Liver (tissue), 9 donors: ENCODE data around the gene KRTAP10-9. TPM values are rescaled to one million over a fixed set of nuclear protein-coding genes. Genes with fewer than 3 reads are reported as not detected.
"Not testable (repeated sequence)": the region's sequence is repeated elsewhere in the genome, so short reads cannot be mapped to it uniquely, and the experiment has no call there.

Source experiments
- DNase-seq: peaks from one replicate; pipeline ENCODE4 v3.0.0-alpha.2; 2017; ENCODE audit warnings: low spot score
- H3K27ac ChIP-seq, 2 donors: one replicate each; pipeline ENCODE4 v1.7.0; 2013; ENCODE audit warnings: inconsistent platforms in 2 of 2, low read length in 2 of 2, control low read depth in 1 of 2, low read depth in 1 of 2, mild to moderate bottlenecking in 1 of 2
- H3K27me3 ChIP-seq, 4 donors: one replicate each; pipeline versions ENCODE4 v1.6.1 to v1.7.0; 2013; ENCODE audit warnings: low read length in 3 of 4, inconsistent platforms in 1 of 4, mild to moderate bottlenecking in 1 of 4, moderate library complexity in 1 of 4; ENCODE audit not compliant: control insufficient read depth in 4 of 4, insufficient read depth in 4 of 4
- H3K36me3 ChIP-seq, 4 donors: one replicate each; pipeline versions ENCODE4 v1.6.1 to v1.7.0; 2013; ENCODE audit warnings: low read length in 3 of 4, mild to moderate bottlenecking in 3 of 4, low read depth in 1 of 4, moderate library complexity in 1 of 4; ENCODE audit not compliant: control insufficient read depth in 4 of 4, insufficient read depth in 3 of 4
- H3K4me1 ChIP-seq, 4 donors: one replicate each; pipeline versions ENCODE4 v1.6.1 to v1.7.0; 2013; ENCODE audit warnings: low read length in 3 of 4, mild to moderate bottlenecking in 3 of 4, moderate library complexity in 1 of 4; ENCODE audit not compliant: control insufficient read depth in 4 of 4, insufficient read depth in 4 of 4
- H3K4me3 ChIP-seq, 3 donors: one replicate each; pipeline versions ENCODE4 v1.6.1 to v1.7.0; 2013; ENCODE audit warnings: low read length in 3 of 3, control low read depth in 1 of 3, low read depth in 1 of 3, mild to moderate bottlenecking in 1 of 3
- H3K9ac ChIP-seq, 2 donors: one replicate each; pipeline ENCODE4 v1.7.0; 2013; ENCODE audit warnings: low read length in 2 of 2, mild to moderate bottlenecking in 2 of 2, moderate library complexity in 2 of 2, control low read depth in 1 of 2, low read depth in 1 of 2
- H3K9me3 ChIP-seq, 4 donors: one replicate each; pipeline versions ENCODE4 v1.6.1 to v1.7.0; 2013; ENCODE audit warnings: low read length in 3 of 4; ENCODE audit not compliant: control insufficient read depth in 4 of 4
- HNF4A ChIP-seq, 2 donors: conservative IDR thresholded peaks; 2 replicates each; pipeline ENCODE4 v1.6.1; 2016; ENCODE audit warnings: antibody characterized with exemption in 2 of 2, mild to moderate bottlenecking in 2 of 2
- HNF4G ChIP-seq: IDR thresholded peaks from 2 replicates; pipeline ENCODE4 v1.6.1; 2016; ENCODE audit warnings: antibody characterized with exemption
- RAD21 ChIP-seq, 2 donors: IDR thresholded peaks; 2 replicates each; pipeline ENCODE4 v1.6.1; 2016; ENCODE audit warnings: antibody characterized with exemption in 2 of 2, mild to moderate bottlenecking in 2 of 2
- RXRA ChIP-seq, 2 donors: IDR thresholded peaks; 2 replicates each; pipeline ENCODE4 v1.6.1; 2017 to 2018; ENCODE audit warnings: antibody characterized with exemption in 2 of 2, mild to moderate bottlenecking in 1 of 2
- SP1 ChIP-seq: IDR thresholded peaks from 2 replicates; pipeline ENCODE4 v1.6.1; 2018; ENCODE audit warnings: antibody characterized with exemption, mild to moderate bottlenecking
- YY1 ChIP-seq: IDR thresholded peaks from 2 replicates; pipeline ENCODE4 v1.6.1; 2016; ENCODE audit warnings: antibody characterized with exemption, mild to moderate bottlenecking
- WGBS: extraction: QIAGEN DNeasy Blood & Tissue Kit; methylation state at CpG from one replicate; pipeline ENCODE4 v1.1.7; 2013; 5-methylcytosine and 5-hydroxymethylcytosine counted together
- polyA plus RNA-seq, 2 donors: library from polyadenylated mRNA; stranded (reverse) in 1 of 2; unstranded in 1 of 2; fragments of 200-250 nt in 1 of 2; fragments of >200 nt in 1 of 2; fragmentation: Nextera tagmentation in 1 of 2; extraction: Ambion mirVana in 1 of 2; gene quantifications; one replicate each; pipeline versions ENCODE4 v1.2.1 to v1.2.3, GENCODE V29; 2013 to 2015
- total RNA-seq, 2 donors: library from RNA; depleted of rRNA; stranded (reverse); fragments of >200 nt; gene quantifications; one replicate each; pipeline ENCODE4 v1.2.3, GENCODE V29; 2014
- TF ChIP-seq, protein P1 (sequence below): IDR thresholded peaks from 2 replicates; pipeline ENCODE4 v1.6.1; 2016; ENCODE audit warnings: antibody characterized with exemption, mild to moderate bottlenecking
- TF ChIP-seq, protein P2 (sequence below): IDR thresholded peaks from 2 replicates; pipeline ENCODE4 v1.6.1; 2016; ENCODE audit warnings: antibody characterized with exemption
- TF ChIP-seq, protein P3 (sequence below): IDR thresholded peaks from 2 replicates; pipeline ENCODE4 v1.6.1; 2016; ENCODE audit warnings: antibody characterized with exemption
- donor health status: healthy.
- donor health status: healthy.
- donor health status: healthy.
- donor health status: healthy.
- donor health status: healthy.

KRTAP10-9 gene
- total and polyA plus RNA-seq, 4 donors: not detected

DNA sequence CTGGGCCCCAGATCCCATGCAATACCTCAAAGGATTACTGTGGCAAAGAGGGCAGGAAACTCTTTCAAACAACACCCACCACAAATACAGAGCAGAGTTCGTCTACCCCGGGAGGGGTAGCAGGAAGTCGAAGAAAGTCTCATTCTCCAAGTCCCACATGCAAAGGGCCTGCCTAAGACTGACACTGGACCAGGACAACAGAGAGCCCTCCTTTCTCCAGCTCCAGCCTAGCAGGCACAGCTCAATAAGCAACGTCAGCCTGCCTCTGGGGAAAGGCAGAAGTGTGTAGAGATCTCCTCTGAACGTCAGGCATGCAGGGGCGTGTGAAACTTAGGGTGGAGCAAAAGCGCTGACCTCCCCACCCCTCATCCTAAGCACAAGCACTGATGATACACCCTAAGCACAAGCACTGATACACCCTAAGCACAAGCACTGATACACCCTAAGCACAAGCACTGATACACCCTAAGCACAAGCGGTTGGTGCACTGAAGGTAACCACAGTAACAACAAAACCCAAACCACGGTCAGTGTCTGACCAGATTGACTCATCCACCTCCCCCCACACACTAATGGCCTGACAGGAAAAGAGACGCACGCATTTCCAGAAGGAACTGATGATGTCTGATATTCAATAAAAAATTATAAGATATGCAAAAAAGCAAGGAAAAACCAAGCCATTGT lies 32.2 kb downstream of the KRTAP10-9 start:
- no peak overlapping the region for H3K27ac ChIP-seq
- no peaks in the 10 kb centered on the region for H3K4me1 ChIP-seq
- H3K27me3 ChIP-seq: no peaks in the 10 kb centered on the region
- TF ChIP-seq HNF4G: no peak
- TF ChIP-seq, protein P1, sequence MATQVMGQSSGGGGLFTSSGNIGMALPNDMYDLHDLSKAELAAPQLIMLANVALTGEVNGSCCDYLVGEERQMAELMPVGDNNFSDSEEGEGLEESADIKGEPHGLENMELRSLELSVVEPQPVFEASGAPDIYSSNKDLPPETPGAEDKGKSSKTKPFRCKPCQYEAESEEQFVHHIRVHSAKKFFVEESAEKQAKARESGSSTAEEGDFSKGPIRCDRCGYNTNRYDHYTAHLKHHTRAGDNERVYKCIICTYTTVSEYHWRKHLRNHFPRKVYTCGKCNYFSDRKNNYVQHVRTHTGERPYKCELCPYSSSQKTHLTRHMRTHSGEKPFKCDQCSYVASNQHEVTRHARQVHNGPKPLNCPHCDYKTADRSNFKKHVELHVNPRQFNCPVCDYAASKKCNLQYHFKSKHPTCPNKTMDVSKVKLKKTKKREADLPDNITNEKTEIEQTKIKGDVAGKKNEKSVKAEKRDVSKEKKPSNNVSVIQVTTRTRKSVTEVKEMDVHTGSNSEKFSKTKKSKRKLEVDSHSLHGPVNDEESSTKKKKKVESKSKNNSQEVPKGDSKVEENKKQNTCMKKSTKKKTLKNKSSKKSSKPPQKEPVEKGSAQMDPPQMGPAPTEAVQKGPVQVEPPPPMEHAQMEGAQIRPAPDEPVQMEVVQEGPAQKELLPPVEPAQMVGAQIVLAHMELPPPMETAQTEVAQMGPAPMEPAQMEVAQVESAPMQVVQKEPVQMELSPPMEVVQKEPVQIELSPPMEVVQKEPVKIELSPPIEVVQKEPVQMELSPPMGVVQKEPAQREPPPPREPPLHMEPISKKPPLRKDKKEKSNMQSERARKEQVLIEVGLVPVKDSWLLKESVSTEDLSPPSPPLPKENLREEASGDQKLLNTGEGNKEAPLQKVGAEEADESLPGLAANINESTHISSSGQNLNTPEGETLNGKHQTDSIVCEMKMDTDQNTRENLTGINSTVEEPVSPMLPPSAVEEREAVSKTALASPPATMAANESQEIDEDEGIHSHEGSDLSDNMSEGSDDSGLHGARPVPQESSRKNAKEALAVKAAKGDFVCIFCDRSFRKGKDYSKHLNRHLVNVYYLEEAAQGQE: no peak
- TF ChIP-seq HNF4A (conservative IDR thresholded peaks at IDR 0.05): no peak
- TF ChIP-seq RAD21 (IDR thresholded peaks at IDR 0.05): no peak
- TF ChIP-seq YY1: no peak
- H3K4me3 ChIP-seq: no peak overlapping the region
- 51% methylated on average over 11 of the region's 11 CpGs for WGBS
- H3K9me3 ChIP-seq: peaks cover 0 to 5% (median 0%) of the 10 kb centered on the region in 4 donors
- no peaks in the 10 kb centered on the region for H3K36me3 ChIP-seq
- H3K9ac ChIP-seq: no peak overlapping the region
- DNase-seq: no peak

DNA sequence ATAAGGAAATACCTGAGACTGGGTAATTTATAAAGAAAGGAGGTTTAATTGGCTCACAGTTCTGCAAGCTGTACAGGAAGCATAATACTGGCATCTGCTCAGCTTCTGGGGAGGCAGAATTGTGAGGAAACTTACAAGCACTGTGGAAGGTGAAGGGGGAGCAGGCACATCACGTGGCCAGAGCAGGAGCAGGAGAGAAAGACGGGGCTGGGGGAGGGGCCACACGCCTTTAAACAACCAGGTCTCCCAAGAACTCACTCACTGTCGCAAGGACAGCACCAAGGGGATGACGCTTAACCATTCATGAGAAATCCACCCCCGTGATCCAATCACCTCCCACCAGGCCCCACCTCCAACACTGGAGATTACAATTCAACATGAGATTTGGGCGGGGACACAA lies 34.7 kb downstream of the KRTAP10-9 start:
- H3K4me3 ChIP-seq, H3K9me3 ChIP-seq, H3K27me3 ChIP-seq, DNase-seq, H3K27ac ChIP-seq, H3K4me1 ChIP-seq, H3K9ac ChIP-seq, H3K36me3 ChIP-seq: not testable (repeated sequence)
- 55% methylated on average over 7 of the region's 7 CpGs for WGBS

DNA sequence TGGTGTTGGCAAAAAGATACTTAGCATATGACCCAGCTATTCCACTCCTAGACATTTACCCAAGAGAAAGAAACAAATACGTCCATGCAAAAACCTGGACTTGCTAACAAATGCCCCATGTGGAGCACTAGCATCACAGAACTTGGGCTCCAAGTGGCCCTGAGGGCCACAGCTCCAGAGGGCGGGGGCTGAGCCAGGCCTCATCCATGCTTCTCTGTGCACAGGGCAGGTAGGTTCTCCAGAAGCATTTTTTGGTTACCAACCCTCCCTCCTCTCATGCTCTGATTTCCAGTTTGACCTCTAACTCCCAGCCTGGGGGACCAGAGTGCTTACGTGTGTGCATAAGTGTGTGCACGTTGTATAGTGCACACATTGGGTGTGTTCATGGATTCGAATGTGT lies 37.8 kb downstream of the KRTAP10-9 start:
- no peak for DNase-seq
- TF ChIP-seq, protein P2, sequence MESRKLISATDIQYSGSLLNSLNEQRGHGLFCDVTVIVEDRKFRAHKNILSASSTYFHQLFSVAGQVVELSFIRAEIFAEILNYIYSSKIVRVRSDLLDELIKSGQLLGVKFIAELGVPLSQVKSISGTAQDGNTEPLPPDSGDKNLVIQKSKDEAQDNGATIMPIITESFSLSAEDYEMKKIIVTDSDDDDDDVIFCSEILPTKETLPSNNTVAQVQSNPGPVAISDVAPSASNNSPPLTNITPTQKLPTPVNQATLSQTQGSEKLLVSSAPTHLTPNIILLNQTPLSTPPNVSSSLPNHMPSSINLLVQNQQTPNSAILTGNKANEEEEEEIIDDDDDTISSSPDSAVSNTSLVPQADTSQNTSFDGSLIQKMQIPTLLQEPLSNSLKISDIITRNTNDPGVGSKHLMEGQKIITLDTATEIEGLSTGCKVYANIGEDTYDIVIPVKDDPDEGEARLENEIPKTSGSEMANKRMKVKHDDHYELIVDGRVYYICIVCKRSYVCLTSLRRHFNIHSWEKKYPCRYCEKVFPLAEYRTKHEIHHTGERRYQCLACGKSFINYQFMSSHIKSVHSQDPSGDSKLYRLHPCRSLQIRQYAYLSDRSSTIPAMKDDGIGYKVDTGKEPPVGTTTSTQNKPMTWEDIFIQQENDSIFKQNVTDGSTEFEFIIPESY: no peak
- TF ChIP-seq SP1 (no peak), RXRA (IDR thresholded peaks at IDR 0.05) (no peak), HNF4G (no peak)
- TF ChIP-seq, protein P3, sequence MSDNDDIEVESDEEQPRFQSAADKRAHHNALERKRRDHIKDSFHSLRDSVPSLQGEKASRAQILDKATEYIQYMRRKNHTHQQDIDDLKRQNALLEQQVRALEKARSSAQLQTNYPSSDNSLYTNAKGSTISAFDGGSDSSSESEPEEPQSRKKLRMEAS: no peak
- Histone ChIP-seq H3K36me3 (no peaks in the 10 kb centered on the region), H3K4me1 (no peaks in the 10 kb centered on the region), H3K4me3 (no peak overlapping the region), H3K9ac (no peak overlapping the region), H3K27ac (no peak overlapping the region), H3K9me3 (no peaks in the 10 kb centered on the region), H3K27me3 (peaks cover 0 to 4% (median 0%) of the 10 kb centered on the region in 4 donors)
- WGBS: 77% methylated on average over 5 of the region's 5 CpGs
